Heart right ventricle (tissue), 16 donors: ENCODE results near the gene CANT1. TPM values are rescaled to one million over a fixed set of nuclear protein-coding genes. Genes with fewer than 3 reads are reported as not detected.

Source experiments
- ATAC-seq, 8 donors: fragments of 200-7000 bp; cut with Tn5 transposase; one replicate each; pipeline ENCODE4 v1.9.1; 2020; ENCODE audit warnings: mild to moderate bottlenecking in 8 of 8, moderate library complexity in 8 of 8, moderate number of reproducible peaks in 1 of 8
- DNase-seq, 2 donors: peaks; one replicate each; pipeline ENCODE4 v3.0.0-alpha.2; 2020
- H3K27ac ChIP-seq, 10 donors: fragments of 200-600 bp; sonication (generic) in 2 of 10; one replicate each; pipeline versions ENCODE4 v1.5.0 to v1.8.0; 2020 to 2022; ENCODE audit warnings: mild to moderate bottlenecking in 3 of 10
- H3K27me3 ChIP-seq, 7 donors: fragments of 200-600 bp; one replicate each; pipeline ENCODE4 v1.8.0; 2021 to 2022; ENCODE audit warnings: mild to moderate bottlenecking in 2 of 7
- H3K36me3 ChIP-seq, 9 donors: fragments of 200-600 bp; sonication (generic) in 1 of 9; one replicate each; pipeline versions ENCODE4 v1.5.0 to v1.8.0; 2020 to 2022; ENCODE audit warnings: mild to moderate bottlenecking in 2 of 9
- H3K4me1 ChIP-seq, 9 donors: fragments of 200-600 bp; sonication (generic) in 1 of 9; one replicate each; pipeline versions ENCODE4 v1.5.0 to v1.8.0; 2020 to 2022; ENCODE audit warnings: mild to moderate bottlenecking in 4 of 9
- H3K4me3 ChIP-seq, 10 donors: fragments of 200-600 bp; sonication (generic) in 2 of 10; one replicate each; pipeline versions ENCODE4 v1.5.0 to v1.8.0; 2020 to 2022; ENCODE audit warnings: mild to moderate bottlenecking in 7 of 10, moderate library complexity in 2 of 10
- H3K9me3 ChIP-seq, 11 donors: fragments of 200-600 bp in 10 of 11; sonication (generic) in 2 of 11; one replicate each; pipeline versions ENCODE4 v1.5.0 to v1.8.0; 2013 to 2022; ENCODE audit warnings: mild to moderate bottlenecking in 2 of 11, control low read depth in 1 of 11, moderate library complexity in 1 of 11
- WGBS, 2 donors: extraction: QIAGEN DNeasy Blood & Tissue Kit; methylation state at CpG; one replicate each; pipeline ENCODE4 v1.1.7; 2013; ENCODE audit warnings: inconsistent platforms in 1 of 2; 5-methylcytosine and 5-hydroxymethylcytosine counted together
- intact Hi-C, 10 donors: fragments of 100-400 bp; cut with DNase I; formaldehyde crosslinking; loops; one replicate each; pipeline versions ENCODE4 v1.11.1 to v1.14.2; 2022
- polyA plus RNA-seq, 2 donors: library from polyadenylated mRNA; stranded (reverse); fragments of 200-250 nt; gene quantifications; one replicate each; pipeline ENCODE4 v1.2.3, GENCODE V29; 2013
- total RNA-seq, 10 donors: library from RNA; stranded (reverse); fragmentation: NEBNext Ultra II Directional in 3 of 10; extraction: Animal tissue kit (Norgen Biotek cat#: 25700) in 3 of 10; gene quantifications; one replicate each; pipeline versions ENCODE4 v1.2.1 to v1.2.4, GENCODE V29; 2021 to 2023
- TF ChIP-seq, protein P1 (sequence below), 9 donors: fragments of 200-600 bp; sonication (generic) in 2 of 9; IDR thresholded peaks; one replicate each; pipeline versions ENCODE4 v1.5.0 to v1.8.0; 2021 to 2022; ENCODE audit warnings: antibody characterized with exemption in 9 of 9, mild to moderate bottlenecking in 5 of 9, moderate library complexity in 1 of 9
- donor health status: Arrhythmogenic right ventricular cardiomyopathy.
- donor health status: ischemic (EF 13 %, LVEDD 7.1; RV severe dilation, severe dysfunction).
- donor health status: healthy with polysubstance abuse.
- donor health status: DM: no; HTN: yes; CAD: no.
- donor health status: DM: no; HTN: no; CAD: no.
- donor health status: ischemic (EF 25% LVEDD 6.9; RV normal size, moderate dysfunction).
- donor health status: ischemic (EF 25% LVEDD 5.7; RV mildly dilated, moderate dysfunction).
- donor health status: healthy.
- donor health status: DM: yes; HTN: yes; CAD: no.
- donor health status: Ischemic cardiomyopathy.
- donor health status: ischemic (EF 35%, LVEDD 5.7; RV mildly dilated, moderate dysfunction).
- donor health status: nonischemic (EF 11% LVEDD 7.7; RV severe dilation, severe dysfunction).
- donor health status: DM: yes; HTN: yes; CAD: no.
- donor health status: PGD.
- donor health status: ischemic (EF 29% LVEDD 5.4; RV normal size, mild dysfunction).
- donor health status: nonischemic (EF 23%, LVEDD 6.1; RV moderate dilation, normal function).

The CANT1 gene
- total and polyA plus RNA-seq, 12 donors = 4.1 to 33.4 (median 23.8) TPM

DNA sequence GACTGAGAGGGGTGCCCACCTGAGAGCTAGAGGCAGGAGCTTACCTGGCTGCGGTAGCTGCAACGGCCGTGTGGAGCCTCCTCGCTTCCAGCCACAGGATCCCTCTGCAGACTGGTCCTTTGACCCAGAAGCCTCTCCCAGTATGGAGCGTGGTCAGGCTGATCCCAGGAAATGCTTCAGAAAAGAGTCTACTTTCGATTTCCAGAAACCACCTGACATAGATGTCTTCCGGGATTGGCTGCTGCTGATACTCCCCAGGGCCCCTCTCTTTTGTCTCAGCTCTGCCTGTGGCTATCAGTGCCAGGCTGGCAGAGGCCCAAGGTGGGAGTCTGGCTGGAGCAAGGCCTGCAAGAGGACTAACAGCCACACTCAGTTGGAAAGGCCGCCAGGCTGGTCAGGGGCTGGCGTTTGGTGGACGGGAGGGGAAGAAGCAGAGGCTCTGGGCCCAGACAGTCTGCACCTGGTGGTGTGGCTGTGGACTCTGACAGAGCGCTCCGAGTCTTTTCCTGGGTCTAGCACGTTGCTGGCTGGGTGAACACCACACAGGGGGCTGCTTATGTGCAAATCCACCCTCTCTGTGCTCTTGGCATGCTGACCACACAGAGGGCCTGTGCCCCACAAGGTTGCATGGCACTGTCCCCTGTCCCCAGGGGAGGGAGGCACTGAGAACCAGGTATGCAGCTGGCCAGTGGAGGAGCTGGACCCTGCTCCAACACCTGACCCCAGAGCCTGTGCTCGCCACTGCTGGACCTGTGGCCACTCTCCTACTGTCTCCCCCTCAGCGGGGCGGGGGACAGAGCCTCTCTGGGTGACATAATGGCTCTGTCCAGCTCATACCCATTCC lies 29.6 kb downstream of the CANT1 start, which contains the start of gene LGALS3BP:
Gene LGALS3BP (minus strand): TSS at position 144 of the 844 bp plus-strand sequence. CDS start 2,732 bp downstream, outside the sequence.
- ATAC-seq = peak; percentile 68 to 88 (median 80)
- intact Hi-C loops = loop anchor here in 2 of 10 donors (10.0 kb wide), 2 partner anchors 415 to 485 kb away; no protein-coding TSS in a partner anchor
- 30 to 36% methylated on average over 16 of the region's 16 CpGs for WGBS, 2 donors
- Histone ChIP-seq H3K4me1 (peaks cover 27 to 56% (median 53%) of the 10 kb centered on the region in 9 donors), H3K9me3 (no peaks in the 10 kb centered on the region), H3K36me3 (peaks cover 0 to 15% (median 0%) of the 10 kb centered on the region in 9 donors), H3K27ac (peak within 1 kb of the TSS in 9 of 10 donors; percentile 58 to 85 (median 80)), H3K4me3 (peak within 1 kb of the TSS in 9 of 10 donors; percentile 30 to 65 (median 49)), H3K27me3 (no peaks in the 10 kb centered on the region)
- DNase-seq = peak; percentile 82 to 83
- TF ChIP-seq, protein P1, sequence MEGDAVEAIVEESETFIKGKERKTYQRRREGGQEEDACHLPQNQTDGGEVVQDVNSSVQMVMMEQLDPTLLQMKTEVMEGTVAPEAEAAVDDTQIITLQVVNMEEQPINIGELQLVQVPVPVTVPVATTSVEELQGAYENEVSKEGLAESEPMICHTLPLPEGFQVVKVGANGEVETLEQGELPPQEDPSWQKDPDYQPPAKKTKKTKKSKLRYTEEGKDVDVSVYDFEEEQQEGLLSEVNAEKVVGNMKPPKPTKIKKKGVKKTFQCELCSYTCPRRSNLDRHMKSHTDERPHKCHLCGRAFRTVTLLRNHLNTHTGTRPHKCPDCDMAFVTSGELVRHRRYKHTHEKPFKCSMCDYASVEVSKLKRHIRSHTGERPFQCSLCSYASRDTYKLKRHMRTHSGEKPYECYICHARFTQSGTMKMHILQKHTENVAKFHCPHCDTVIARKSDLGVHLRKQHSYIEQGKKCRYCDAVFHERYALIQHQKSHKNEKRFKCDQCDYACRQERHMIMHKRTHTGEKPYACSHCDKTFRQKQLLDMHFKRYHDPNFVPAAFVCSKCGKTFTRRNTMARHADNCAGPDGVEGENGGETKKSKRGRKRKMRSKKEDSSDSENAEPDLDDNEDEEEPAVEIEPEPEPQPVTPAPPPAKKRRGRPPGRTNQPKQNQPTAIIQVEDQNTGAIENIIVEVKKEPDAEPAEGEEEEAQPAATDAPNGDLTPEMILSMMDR (IDR thresholded peaks at IDR 0.05) = no peak

DNA sequence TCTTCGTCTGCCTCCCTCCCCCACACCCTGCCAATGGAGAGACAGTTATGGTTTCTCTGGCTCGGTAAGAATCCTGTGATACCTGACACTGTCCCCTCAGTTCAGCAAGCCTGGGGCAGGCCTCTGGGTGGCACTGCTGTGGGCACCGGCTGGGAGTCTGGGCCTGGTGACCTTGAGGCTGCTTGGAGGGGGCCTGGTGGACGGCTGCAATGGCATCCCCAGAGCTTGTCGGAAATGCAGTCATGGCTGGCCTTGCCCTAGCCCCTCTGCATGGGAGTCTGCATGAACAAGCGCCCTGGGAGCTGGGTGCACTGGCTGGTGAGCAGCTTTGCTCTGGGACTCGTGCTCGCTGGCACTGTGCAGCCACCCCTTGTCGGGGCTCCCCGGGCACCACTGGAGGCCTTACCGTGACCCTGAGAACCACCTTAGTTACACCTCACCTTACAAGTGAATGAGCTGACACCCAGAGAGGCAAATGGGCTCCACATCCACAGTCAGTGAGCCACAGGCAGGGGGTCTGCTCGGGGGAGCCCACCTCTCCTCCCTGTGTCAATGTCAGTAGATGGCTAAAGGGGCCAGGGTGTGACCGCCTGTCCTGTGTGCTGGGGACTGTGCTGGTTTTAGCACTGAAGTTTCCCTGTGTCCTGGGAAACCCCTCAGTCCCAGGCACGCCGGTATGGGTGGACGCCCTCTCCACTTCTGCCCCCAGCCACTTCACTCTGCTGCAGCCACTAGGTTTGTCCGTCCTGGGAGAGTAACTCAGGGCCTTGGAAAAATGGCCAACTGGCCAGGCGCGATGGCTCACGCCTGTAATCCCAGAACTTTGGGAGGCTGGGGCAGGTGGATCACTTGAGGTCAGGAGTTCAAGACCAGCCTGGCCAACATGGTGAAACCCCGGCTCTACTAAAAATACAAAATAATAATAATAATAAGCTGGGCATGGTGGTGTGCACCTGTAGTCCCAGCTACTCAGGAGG lies 31.3 kb downstream of the CANT1 start:
- no peaks in the 10 kb centered on the region for H3K9me3 ChIP-seq
- intact Hi-C loops = loop anchor here in 1 of 10 donors (10.0 kb wide), 1 partner anchor 483 kb away; no protein-coding TSS in a partner anchor
- peak; percentile 35 to 66 (median 60) for ATAC-seq
- peaks cover 0 to 28% (median 0%) of the 10 kb centered on the region in 9 donors for H3K36me3 ChIP-seq
- peak overlapping the region; percentile 5 to 85 (median 80) for H3K27ac ChIP-seq
- H3K27me3 ChIP-seq = no peaks in the 10 kb centered on the region
- peaks cover 27 to 70% (median 62%) of the 10 kb centered on the region in 9 donors for H3K4me1 ChIP-seq
- H3K4me3 ChIP-seq = peak overlapping the region in 9 of 10 donors; percentile 30 to 65 (median 49)
- TF ChIP-seq, protein P1 (IDR thresholded peaks at IDR 0.05) = peak in 6 of 9 donors; percentile 14 to 49 (median 36)
- WGBS, 2 donors = 59 to 72% methylated on average over 21 of the region's 21 CpGs
- peak in 1 of 2 donors; percentile 63 for DNase-seq

DNA sequence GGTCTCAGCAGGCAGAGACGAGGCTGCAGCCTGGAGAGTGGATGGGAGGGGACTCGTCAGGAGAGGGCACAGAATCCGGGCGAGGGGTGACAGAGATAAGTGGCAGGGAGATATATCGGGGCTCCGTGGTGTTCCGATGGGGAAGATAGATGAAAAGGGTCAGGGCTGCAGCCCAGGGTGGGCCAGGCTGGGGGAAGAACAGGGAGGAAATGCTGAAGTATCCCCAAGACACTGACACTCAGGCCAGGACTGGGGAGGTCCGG lies 32.0 kb downstream of the CANT1 start:
- ATAC-seq (no peak), DNase-seq (no peak)
- intact Hi-C loops = loop anchor here in 1 of 10 donors (10.0 kb wide), 1 partner anchor 483 kb away; no protein-coding TSS in a partner anchor
- WGBS, 2 donors = 28 to 50% methylated on average over 8 of the region's 8 CpGs
- Histone ChIP-seq H3K36me3 (peaks cover 0 to 28% (median 0%) of the 10 kb centered on the region in 9 donors), H3K27ac (peak overlapping the region; percentile 5 to 85 (median 80)), H3K4me1 (peaks cover 27 to 75% (median 64%) of the 10 kb centered on the region in 9 donors), H3K4me3 (peak overlapping the region in 9 of 10 donors; percentile 14 to 65 (median 48)), H3K27me3 (no peaks in the 10 kb centered on the region), H3K9me3 (no peaks in the 10 kb centered on the region)
- TF ChIP-seq, protein P1 (IDR thresholded peaks at IDR 0.05) = no peak
